Measurements from ENCODE around the gene ZNF311. TPM values are rescaled to one million over a fixed set of nuclear protein-coding genes. Genes with fewer than 3 reads are reported as not detected.

The ZNF311 gene
- total RNA-seq, 1 donor from 2014 or later, result 2.6 TPM

DNA sequence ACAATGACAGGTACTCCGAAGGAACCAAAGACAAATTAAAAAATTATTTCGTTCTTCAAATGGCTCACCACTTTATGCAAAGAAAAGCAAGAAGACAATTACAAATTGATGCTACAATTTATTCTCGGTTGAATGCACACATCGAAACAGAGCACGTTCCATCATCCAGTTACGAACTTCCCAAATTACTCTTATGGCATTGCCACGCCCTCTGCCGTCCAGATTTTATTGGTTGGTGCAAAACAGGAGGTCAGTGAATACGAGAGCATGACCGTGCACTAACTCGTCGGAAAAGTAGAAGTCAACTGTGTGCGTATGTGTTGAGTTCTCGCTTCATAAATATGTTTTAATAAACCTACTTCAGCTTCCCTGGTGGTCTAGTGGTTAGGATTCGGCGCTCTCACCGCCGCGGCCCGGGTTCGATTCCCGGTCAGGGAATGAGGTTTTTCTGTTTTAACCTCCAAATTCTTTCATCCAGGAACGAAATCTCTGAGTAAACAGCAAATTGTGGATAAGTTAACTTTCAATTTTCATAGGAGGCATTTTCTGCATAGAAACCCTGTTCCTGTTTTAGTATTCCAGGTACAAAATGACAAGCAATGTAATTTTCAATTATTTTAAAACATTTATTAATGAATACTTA, 23.2 kb downstream of the ZNF311 start:
- TF ChIP-seq, protein P1, sequence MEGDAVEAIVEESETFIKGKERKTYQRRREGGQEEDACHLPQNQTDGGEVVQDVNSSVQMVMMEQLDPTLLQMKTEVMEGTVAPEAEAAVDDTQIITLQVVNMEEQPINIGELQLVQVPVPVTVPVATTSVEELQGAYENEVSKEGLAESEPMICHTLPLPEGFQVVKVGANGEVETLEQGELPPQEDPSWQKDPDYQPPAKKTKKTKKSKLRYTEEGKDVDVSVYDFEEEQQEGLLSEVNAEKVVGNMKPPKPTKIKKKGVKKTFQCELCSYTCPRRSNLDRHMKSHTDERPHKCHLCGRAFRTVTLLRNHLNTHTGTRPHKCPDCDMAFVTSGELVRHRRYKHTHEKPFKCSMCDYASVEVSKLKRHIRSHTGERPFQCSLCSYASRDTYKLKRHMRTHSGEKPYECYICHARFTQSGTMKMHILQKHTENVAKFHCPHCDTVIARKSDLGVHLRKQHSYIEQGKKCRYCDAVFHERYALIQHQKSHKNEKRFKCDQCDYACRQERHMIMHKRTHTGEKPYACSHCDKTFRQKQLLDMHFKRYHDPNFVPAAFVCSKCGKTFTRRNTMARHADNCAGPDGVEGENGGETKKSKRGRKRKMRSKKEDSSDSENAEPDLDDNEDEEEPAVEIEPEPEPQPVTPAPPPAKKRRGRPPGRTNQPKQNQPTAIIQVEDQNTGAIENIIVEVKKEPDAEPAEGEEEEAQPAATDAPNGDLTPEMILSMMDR (IDR thresholded peaks at IDR 0.05; ENCODE audit: insufficient read depth, low read length, poor library complexity, severe bottlenecking), result no peak
- H3K36me3 ChIP-seq (ENCODE audit: control insufficient read depth, insufficient read depth, low read length), result no peaks in the 10 kb centered on the region
- DNase-seq (ENCODE audit: low read depth), result no peak
- peaks cover 4% of the 10 kb centered on the region for H3K27me3 ChIP-seq (ENCODE audit: control insufficient read depth, insufficient read depth, low read length)
- peak overlapping the region; percentile 46 for H3K4me3 ChIP-seq (ENCODE audit: low read depth, low read length)

DNA sequence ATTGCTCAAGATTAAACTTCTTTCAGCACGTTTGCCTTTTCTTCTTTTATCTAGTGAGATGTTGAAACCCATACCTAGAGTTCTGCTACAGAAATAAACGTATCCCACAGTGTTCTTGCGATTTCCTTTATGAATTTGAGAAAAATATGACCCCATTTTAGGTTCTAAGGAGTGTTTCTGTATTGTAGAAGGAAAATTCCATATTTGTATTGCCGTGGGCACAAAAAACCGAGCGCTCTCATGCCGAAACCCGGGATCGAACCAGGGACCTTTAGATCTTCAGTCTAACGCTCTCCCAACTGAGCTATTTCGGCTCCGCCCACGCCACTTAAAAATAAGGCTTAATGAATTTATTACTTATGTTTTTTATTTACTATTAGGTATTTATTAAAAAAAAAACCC, 23.7 kb downstream of the ZNF311 start:
- Histone ChIP-seq H3K27me3 (ENCODE audit: control insufficient read depth, insufficient read depth, low read length) (peaks cover 4% of the 10 kb centered on the region), H3K4me3 (ENCODE audit: low read depth, low read length) (peak overlapping the region; percentile 46), H3K36me3 (ENCODE audit: control insufficient read depth, insufficient read depth, low read length) (no peaks in the 10 kb centered on the region)
- DNase-seq (ENCODE audit: low read depth), result no peak
- TF ChIP-seq, protein P1 (IDR thresholded peaks at IDR 0.05; ENCODE audit: insufficient read depth, low read length, poor library complexity, severe bottlenecking), result no peak

DNA sequence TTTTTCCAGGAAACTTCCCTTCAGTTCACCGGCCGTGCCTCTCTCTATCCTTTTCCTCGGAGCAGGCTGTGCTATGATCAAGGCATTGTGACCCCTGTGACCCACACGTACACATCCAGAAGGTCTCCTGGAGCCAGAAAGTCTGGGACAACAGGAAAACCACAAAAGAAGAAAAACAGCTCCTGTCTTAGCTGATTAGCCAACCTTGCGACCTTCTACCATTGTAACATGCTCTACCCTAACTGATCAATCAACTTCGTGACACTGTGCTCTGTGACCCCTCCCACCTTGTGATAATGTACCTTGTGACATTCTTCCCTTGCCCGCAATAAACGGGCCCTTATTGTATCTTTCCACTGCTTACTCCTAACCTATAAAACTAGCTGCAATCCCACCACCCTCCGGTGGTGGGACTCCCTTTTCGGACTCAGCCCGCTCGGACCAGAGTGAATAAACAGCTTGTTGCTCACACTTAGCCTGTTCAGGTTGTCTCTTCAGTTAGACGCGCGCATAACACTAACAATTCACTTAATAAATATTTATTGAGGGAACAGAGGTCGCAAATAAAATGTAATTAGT, 24.2 kb downstream of the ZNF311 start:
- TF ChIP-seq, protein P1 (IDR thresholded peaks at IDR 0.05; ENCODE audit: insufficient read depth, low read length, poor library complexity, severe bottlenecking), result peak; percentile 43
- Histone ChIP-seq H3K4me3 (ENCODE audit: low read depth, low read length) (peak overlapping the region; percentile 46), H3K27me3 (ENCODE audit: control insufficient read depth, insufficient read depth, low read length) (peaks cover 4% of the 10 kb centered on the region), H3K36me3 (ENCODE audit: control insufficient read depth, insufficient read depth, low read length) (no peaks in the 10 kb centered on the region)
- no peak for DNase-seq (ENCODE audit: low read depth)

DNA sequence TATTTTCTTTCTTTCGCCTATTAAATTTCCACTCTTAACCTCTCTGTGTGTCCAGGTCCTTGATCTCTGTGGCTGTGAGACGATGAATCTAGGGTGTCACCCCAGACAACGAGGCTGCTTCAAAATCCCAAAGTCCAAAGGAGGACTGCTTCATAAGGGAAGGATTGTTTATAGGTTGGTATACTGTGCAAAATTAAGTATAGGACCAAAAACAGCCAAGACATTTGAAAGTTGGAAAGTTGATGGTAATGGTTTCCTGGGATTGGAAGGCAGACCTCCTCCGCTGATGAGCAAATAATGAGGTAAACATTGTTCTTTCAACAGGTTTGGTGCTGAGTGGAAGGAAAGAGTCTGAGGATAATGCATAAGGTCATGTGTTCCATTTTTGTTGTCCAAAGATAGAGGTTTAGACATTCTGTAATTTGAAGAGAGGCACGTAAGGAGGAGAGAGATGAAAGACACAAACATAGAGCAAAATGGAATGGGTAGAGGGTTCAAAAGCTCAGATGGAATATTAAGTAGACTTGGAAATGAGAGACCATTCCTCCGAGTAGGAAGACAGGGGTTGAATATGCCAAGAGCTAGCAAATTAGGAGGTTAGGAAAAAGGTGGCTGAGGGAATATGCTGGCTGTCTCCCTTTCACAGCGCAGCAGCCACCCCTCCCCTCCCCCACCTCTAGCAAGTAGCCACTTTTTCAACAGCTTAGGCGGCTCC, 24.8 kb downstream of the ZNF311 start:
- no peak for DNase-seq (ENCODE audit: low read depth)
- peak overlapping the region; percentile 46 for H3K4me3 ChIP-seq (ENCODE audit: low read depth, low read length)
- peaks cover 4% of the 10 kb centered on the region for H3K27me3 ChIP-seq (ENCODE audit: control insufficient read depth, insufficient read depth, low read length)
- H3K36me3 ChIP-seq (ENCODE audit: control insufficient read depth, insufficient read depth, low read length), result no peaks in the 10 kb centered on the region
- TF ChIP-seq, protein P1 (IDR thresholded peaks at IDR 0.05; ENCODE audit: insufficient read depth, low read length, poor library complexity, severe bottlenecking), result no peak

DNA sequence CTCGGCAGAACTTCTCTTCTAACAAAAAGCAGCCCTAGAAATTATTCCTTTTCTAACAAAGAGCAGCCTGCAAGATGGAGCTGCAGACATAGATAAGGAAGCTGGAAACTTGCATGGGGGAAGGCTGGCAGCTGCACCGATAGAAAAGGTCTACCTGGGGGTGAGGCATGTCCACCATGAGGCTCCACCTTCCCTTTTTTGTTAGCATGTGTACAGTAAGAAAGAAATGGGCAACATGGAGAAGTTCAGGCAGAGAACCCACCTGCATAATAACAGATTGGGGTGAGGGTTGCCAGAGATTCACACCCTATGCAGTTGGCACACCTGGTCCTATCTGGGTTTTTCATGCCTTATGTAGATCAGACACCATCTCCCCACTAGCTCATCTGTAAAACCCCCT, 25.4 kb downstream of the ZNF311 start:
- DNase-seq (ENCODE audit: low read depth), result no peak
- H3K36me3 ChIP-seq (ENCODE audit: control insufficient read depth, insufficient read depth, low read length), result no peaks in the 10 kb centered on the region
- TF ChIP-seq, protein P1 (IDR thresholded peaks at IDR 0.05; ENCODE audit: insufficient read depth, low read length, poor library complexity, severe bottlenecking), result no peak
- peaks cover 4% of the 10 kb centered on the region for H3K27me3 ChIP-seq (ENCODE audit: control insufficient read depth, insufficient read depth, low read length)
- no peak overlapping the region for H3K4me3 ChIP-seq (ENCODE audit: low read depth, low read length)
